OCI-LY7 (cell line): Measurements from ENCODE around the gene GATAD2A. TPM values are rescaled to one million over a fixed set of nuclear protein-coding genes. Genes with fewer than 3 reads are reported as not detected.

Experiments used
- BruUV-seq: library from RNA; stranded (reverse); fragments of 400-500 nt; replicated peaks from 2 replicates; lab custom pipeline; 2021; lab: Mats Ljungman, UMichigan
- CTCF ChIA-PET: fragments of 300-600 bp; sonication (Branson Sonifier 250); formaldehyde crosslinking; loops from one replicate; lab custom pipeline; 2022; ENCODE audit warnings: antibody characterized with exemption; ENCODE audit not compliant: unreplicated experiment; lab: Charles Lee
- POLR2A ChIA-PET: fragments of 300-600 bp; sonication (Branson Sonifier 250); formaldehyde crosslinking; loops from one replicate; lab custom pipeline; 2022; ENCODE audit warnings: antibody characterized with exemption; lab: Charles Lee
- DNase-seq: peaks from one replicate; pipeline ENCODE4 v3.0.0-alpha.2; 2015; ENCODE audit warnings: low spot score
- H2AFZ ChIP-seq: fragments of 200-600 bp; sonication (generic), shearing (Covaris generic); 2 replicates; pipeline ENCODE4 v1.6.1; 2014; ENCODE audit warnings: mild to moderate bottlenecking, antibody characterized with exemption, low read length, moderate library complexity
- H3K27ac ChIP-seq: fragments of 200-600 bp; sonication (generic); 2 replicates; pipeline ENCODE4 v1.5.1; 2014; ENCODE audit warnings: mixed run types, low read depth, mild to moderate bottlenecking, moderate library complexity, low read length, inconsistent platforms; ENCODE audit not compliant: poor library complexity, severe bottlenecking
- H3K36me3 ChIP-seq: fragments of 200-600 bp; sonication (generic); 2 replicates; pipeline ENCODE4 v1.6.1; 2014; ENCODE audit warnings: mild to moderate bottlenecking, antibody characterized with exemption, low read length, moderate library complexity, mixed read lengths; ENCODE audit not compliant: insufficient read depth
- H3K4me1 ChIP-seq: fragments of 200-600 bp; sonication (generic); 2 replicates; pipeline ENCODE4 v1.5.1; 2014; ENCODE audit warnings: mild to moderate bottlenecking, low read length; ENCODE audit not compliant: insufficient read depth, poor library complexity, severe bottlenecking
- H3K4me2 ChIP-seq: fragments of 200-600 bp; sonication (generic); 2 replicates; pipeline ENCODE4 v1.6.1; 2014; ENCODE audit warnings: mild to moderate bottlenecking, low read length
- H3K4me3 ChIP-seq: fragments of 200-600 bp; sonication (generic); 2 replicates; pipeline ENCODE4 v1.5.1; 2014; ENCODE audit warnings: mild to moderate bottlenecking, low read depth, low read length; ENCODE audit not compliant: poor library complexity, severe bottlenecking
- H3K79me2 ChIP-seq: fragments of 200-600 bp; sonication (generic); 2 replicates; pipeline ENCODE4 v1.6.1; 2016; ENCODE audit warnings: low read depth, mild to moderate bottlenecking, low read length, moderate library complexity, mixed read lengths; ENCODE audit not compliant: insufficient read depth
- H3K9me2 ChIP-seq: fragments of 200-600 bp; sonication (generic); 2 replicates; pipeline ENCODE4 v1.6.1; 2016; ENCODE audit warnings: mild to moderate bottlenecking, low read length, mixed read lengths; ENCODE audit not compliant: insufficient read depth
- H3K9me3 ChIP-seq: fragments of 200-600 bp; sonication (generic); 2 replicates; pipeline ENCODE4 v1.6.1; 2014; ENCODE audit warnings: mild to moderate bottlenecking, mixed run types, low read length, mixed read lengths
- H4K20me1 ChIP-seq: fragments of 200-600 bp; sonication (generic); 2 replicates; pipeline ENCODE4 v1.6.1; 2014; ENCODE audit warnings: mild to moderate bottlenecking, antibody characterized with exemption, low read length, moderate library complexity, mixed read lengths; ENCODE audit not compliant: insufficient read depth
- CTCF ChIP-seq: fragments of 200-600 bp; sonication (generic); conservative IDR thresholded peaks from 2 replicates; pipeline ENCODE4 v1.5.1; 2014; ENCODE audit warnings: mild to moderate bottlenecking, antibody characterized with exemption, low read length, moderate library complexity, mixed read lengths
- EZH2phosphoT487 ChIP-seq: fragments of 200-600 bp; sonication (generic); IDR thresholded peaks from 2 replicates; pipeline ENCODE4 v1.6.1; 2018; ENCODE audit warnings: low read depth, borderline replicate concordance, mild to moderate bottlenecking, mixed run types, antibody characterized with exemption, low read length, moderate library complexity, mixed read lengths
- intact Hi-C: fragments of 100-400 bp; cut with micrococcal nuclease; formaldehyde crosslinking; loops from one replicate; pipeline ENCODE4 v1.10.0; 2022; ENCODE audit not compliant: unreplicated experiment
- total RNA-seq, 2 experiments: library from RNA; depleted of rRNA in 1 of 2; stranded (reverse); fragments of >200 nt in 1 of 2; shearing (Covaris generic) in 1 of 2; gene quantifications; 2 replicates each; pipeline ENCODE4 v1.2.3, GENCODE V29; 2014 to 2022

The GATAD2A gene
- total RNA-seq, 2 experiments from 2014 or later, result 62.8 to 156 TPM

GRCh38 chr19:19533841-19534240 is 128.4 kb downstream of the GATAD2A start:
- no peak overlapping the region for H3K27ac ChIP-seq
- no peaks in the 10 kb centered on the region for H3K9me2 ChIP-seq
- H3K4me2 ChIP-seq, result no peak overlapping the region
- ChIA-PET POLR2A (no interaction called here), CTCF (no interaction called here)
- H3K4me3 ChIP-seq, result no peak overlapping the region
- no peak overlapping the region for H2AFZ ChIP-seq
- no peak for DNase-seq
- no peaks in the 10 kb centered on the region for H3K9me3 ChIP-seq
- BruUV-seq, result no TSS peak
- intact Hi-C loops, result loop anchor here (10.0 kb wide), 1 partner anchor 211 kb away; no protein-coding TSS in a partner anchor
- peaks cover 8% of the 10 kb centered on the region for H3K4me1 ChIP-seq
- TF ChIP-seq EZH2phosphoT487, result no peak
- no peak for TF ChIP-seq CTCF
- no peaks in the 10 kb centered on the region for H4K20me1 ChIP-seq
- no peaks in the 10 kb centered on the region for H3K79me2 ChIP-seq
- H3K36me3 ChIP-seq, result peaks cover 26% of the 10 kb centered on the region; the same call in 1 of the 2 replicates

- H3K9me3 ChIP-seq, result no peaks in the 10 kb centered on the region
- BruUV-seq, result no TSS peak
- no peak overlapping the region for H3K4me3 ChIP-seq
- no peak overlapping the region for H3K27ac ChIP-seq
- no peaks in the 10 kb centered on the region for H3K79me2 ChIP-seq
- POLR2A ChIA-PET, result interaction anchor here (0.7 kb wide), 2 partner anchors 498 to 1628 kb away, joined by 3 read pairs; no protein-coding TSS in a partner anchor
- CTCF ChIA-PET, result no interaction called here
- peaks cover 18% of the 10 kb centered on the region; the same call in 1 of the 2 replicates for H3K36me3 ChIP-seq
- no peak for TF ChIP-seq CTCF
- no peak for TF ChIP-seq EZH2phosphoT487
- H2AFZ ChIP-seq, result no peak overlapping the region
- no peaks in the 10 kb centered on the region for H4K20me1 ChIP-seq
- peaks cover 8% of the 10 kb centered on the region for H3K4me1 ChIP-seq
- intact Hi-C loops, result loop anchor here (10.0 kb wide), 1 partner anchor 210 kb away; no protein-coding TSS in a partner anchor
- DNase-seq, result no peak
- no peaks in the 10 kb centered on the region for H3K9me2 ChIP-seq
- H3K4me2 ChIP-seq, result no peak overlapping the region
Observed at GRCh38 chr19:19534556-19535265, 129.2 kb downstream of the GATAD2A start.
